ENCODE results near the gene FBXW11.

- TF ChIP-seq CTCF (conservative IDR thresholded peaks at IDR 0.05; ENCODE audit: low read depth, low read length), result no peak
- TF ChIP-seq EZH2 (IDR thresholded peaks at IDR 0.05; ENCODE audit: borderline replicate concordance, low read depth, low read length, poor library complexity, severe bottlenecking), result no peak
These were observed 8.9 kb upstream of the FBXW11 start for GRCh38 chr5:172015346-172015745.
